HG03175 (cell line): ENCODE results near the gene SIRT4.
"Not testable (repeated sequence)": the region's sequence is repeated elsewhere in the genome, so short reads cannot be mapped to it uniquely, and the experiment has no call there.

Experiments
- ATAC-seq: cut with Tn5 transposase; IDR thresholded peaks from one replicate; pipeline ENCODE4 v1.9.1; 2021; ENCODE audit warnings: mild to moderate bottlenecking, moderate library complexity; ENCODE audit not compliant: unreplicated experiment

SIRT4 gene

GRCh38 chr12:120332523-120332922, 30.4 kb downstream of the SIRT4 start:
- ATAC-seq, result no peak

DNA sequence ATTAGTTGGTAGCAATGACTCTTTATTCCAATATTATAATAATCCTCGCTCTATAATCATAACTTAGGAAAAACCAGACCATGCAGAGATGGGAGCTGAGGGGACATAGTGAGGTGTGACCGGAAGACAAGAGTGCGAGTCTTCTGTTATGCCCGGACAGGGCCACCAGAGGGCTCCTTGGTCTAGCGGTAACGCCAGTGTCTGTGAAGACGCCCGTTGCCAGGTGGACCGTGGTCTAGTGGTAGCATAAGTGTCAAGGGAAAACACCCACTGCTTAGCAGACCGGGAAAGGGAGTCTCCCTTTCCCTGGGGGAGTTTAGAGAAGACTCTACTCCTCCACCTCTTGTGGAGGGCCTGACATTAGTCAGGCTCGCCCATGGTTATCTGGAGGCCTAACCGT, 33.3 kb downstream of the SIRT4 start:
- not testable (repeated sequence) for ATAC-seq

DNA sequence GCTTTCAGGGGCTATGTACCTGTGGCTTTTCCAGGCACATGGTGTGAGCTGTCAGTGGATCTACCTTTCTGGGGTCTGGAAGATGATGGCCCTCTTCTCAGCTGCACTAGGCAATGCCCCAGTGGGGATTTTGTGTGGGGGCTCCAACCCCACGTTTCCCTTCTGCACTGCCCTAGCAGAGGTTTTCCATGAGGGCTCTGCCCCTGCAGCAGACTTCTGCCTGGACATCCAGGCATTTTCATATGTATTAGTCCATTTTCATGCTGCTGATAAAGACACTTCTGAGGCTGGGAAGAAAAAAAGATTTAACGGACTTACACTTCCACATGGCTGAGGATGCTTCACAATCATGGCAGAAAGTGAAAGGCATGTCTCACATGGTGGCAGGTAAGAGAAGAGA, 34.3 kb downstream of the SIRT4 start:
- ATAC-seq, result not testable (repeated sequence)

GRCh38 chr12:120337730-120338129, 35.6 kb downstream of the SIRT4 start:
- ATAC-seq, result no peak

GRCh38 chr12:120339256-120339655, 37.1 kb downstream of the SIRT4 start:
- ATAC-seq, result no peak

- ATAC-seq, result no peak
Observed at GRCh38 chr12:120342175-120343038, 40.3 kb downstream of the SIRT4 start.

GRCh38 chr12:120343039-120343537, 41.0 kb downstream of the SIRT4 start:
- no peak for ATAC-seq

GRCh38 chr12:120343692-120344091, 41.6 kb downstream of the SIRT4 start:
- ATAC-seq, result no peak

- no peak for ATAC-seq
Observed at GRCh38 chr12:120346031-120346430, 43.9 kb downstream of the SIRT4 start.

GRCh38 chr12:120346681-120347080, 44.6 kb downstream of the SIRT4 start:
- no peak for ATAC-seq

GRCh38 chr12:120347766-120348165, 45.6 kb downstream of the SIRT4 start:
- no peak for ATAC-seq

DNA sequence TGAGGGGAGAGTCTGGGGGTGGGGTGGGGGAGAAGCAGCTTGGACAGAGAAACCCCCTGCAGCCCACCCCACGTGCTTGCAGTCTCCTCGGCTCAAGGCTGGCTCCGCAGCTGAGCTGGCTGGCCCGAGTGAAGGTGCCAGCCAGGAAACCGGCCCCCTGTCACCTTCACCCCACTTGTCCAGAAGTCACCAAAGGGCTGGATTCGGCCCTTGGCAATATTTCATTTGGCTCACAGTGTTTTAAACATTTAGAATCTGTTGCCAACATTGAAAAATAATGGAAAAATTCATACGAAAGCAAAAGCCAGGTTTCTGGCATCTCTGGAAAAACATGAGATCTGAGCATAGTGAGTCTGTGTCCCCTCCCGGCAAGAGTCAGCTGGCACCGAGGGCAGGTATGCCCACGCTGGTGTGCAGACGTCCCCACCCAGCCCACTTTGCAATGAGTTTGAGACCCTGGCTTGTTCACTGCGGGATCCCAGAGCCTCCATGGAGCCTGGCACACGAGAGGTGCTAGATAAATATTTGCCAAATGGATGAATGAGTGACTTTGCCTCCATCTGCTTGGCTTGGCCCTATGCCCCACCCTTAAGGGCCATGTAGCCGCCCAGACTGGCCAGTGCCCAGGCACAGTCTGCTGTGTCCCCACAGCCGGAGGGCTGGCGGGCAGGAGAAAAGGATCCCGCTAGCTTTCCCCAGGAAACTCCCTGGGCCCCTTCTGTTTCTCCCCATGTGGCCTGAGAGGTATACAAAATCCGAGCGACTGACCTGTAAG, 48.6 kb downstream of the SIRT4 start:
- no peak for ATAC-seq

DNA sequence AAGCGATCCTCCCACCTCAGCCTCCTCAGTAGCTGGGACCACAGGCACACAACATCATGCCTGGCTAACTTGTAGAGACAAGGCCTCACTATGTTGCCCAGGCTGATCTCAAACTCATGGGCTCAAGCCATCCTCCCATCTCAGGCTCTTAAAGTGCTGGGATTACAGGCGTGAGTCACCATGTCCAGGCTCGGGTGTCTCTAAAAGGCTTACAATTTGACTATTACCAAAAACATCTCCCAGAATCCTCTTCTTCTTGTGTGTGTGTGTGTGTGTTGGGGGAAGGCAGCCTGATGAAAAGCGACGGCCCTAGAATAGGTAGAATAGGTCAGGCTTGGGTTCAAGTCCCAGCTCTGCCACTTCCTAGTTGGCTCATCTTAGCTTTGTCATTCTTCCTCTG, 50.0 kb downstream of the SIRT4 start:
- ATAC-seq, result no peak

- no peak for ATAC-seq
Observed at GRCh38 chr12:120353136-120353535, 51.0 kb downstream of the SIRT4 start.

GRCh38 chr12:120353556-120354317, 51.6 kb downstream of the SIRT4 start:
- no peak for ATAC-seq

- no peak for ATAC-seq
Observed at GRCh38 chr12:120356567-120357030, 54.5 kb downstream of the SIRT4 start.

DNA sequence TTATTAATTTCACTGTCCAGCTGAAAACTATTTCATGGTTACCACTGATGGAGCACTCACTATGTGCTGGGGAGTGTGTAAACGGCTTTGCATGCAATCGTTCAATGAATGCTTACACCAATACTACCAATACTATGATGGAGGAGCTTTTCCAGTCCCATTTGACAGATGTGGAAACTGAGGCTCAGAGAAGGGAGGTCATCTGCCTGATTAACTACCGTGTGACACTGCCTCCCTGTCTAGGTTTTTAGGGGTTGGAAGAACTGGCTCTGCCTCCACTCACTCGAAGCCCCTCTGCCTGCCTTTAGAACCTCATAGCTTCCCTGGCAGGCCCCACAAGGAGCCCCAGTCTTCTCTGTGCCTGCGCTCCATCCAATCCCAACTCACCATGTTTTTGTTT, 55.0 kb downstream of the SIRT4 start:
- ATAC-seq, result no peak

GRCh38 chr12:120358412-120359100, 56.4 kb downstream of the SIRT4 start:
- ATAC-seq, result no peak

DNA sequence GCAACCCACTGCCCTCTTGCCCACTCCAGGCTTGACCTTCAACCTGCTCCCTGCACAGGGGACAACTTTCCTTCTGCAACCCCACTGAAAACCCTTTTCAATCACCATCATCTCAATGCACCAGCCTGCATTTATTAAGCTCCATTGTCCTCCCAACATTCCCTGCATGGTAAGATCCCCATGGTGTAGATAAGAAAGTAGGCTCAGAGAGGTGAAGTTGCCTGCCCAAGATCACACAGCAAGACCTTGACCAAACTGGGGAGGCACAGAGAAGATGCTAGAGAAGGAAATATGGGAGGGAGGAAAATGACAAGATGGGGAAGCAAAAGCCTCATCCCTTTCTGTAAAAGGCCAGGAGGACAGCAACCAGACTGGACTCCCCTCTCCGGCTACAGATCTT, 57.0 kb downstream of the SIRT4 start:
- ATAC-seq, result no peak

GRCh38 chr12:120361506-120362208, 59.5 kb downstream of the SIRT4 start:
- no peak for ATAC-seq
